Activated CD8-positive, alpha-beta T cell treated with anti-CD3 and anti-CD28 coated beads for 36 hours (primary cell): ENCODE results near the gene CDH13. TPM values are rescaled to one million over a fixed set of nuclear protein-coding genes. Genes with fewer than 3 reads are reported as not detected.

Experiments
- ATAC-seq: fragments of 200-7000 bp; cut with Tn5 transposase; one replicate; pipeline ENCODE4 v1.10.0; 2021; ENCODE audit warnings: mild to moderate bottlenecking, moderate library complexity
- CTCF ChIA-PET: fragments of 350-600 bp; sonication (Branson Sonifier 250); formaldehyde crosslinking; loops from one replicate; lab custom pipeline; 2021; ENCODE audit warnings: antibody characterized with exemption; lab: Charles Lee
- POLR2A ChIA-PET: fragments of 350-600 bp; sonication (Branson Sonifier 250); formaldehyde crosslinking; loops from one replicate; lab custom pipeline; 2021; ENCODE audit warnings: antibody characterized with exemption; lab: Charles Lee
- DNase-seq: peaks from one replicate; pipeline ENCODE4 v3.0.0-alpha.2; 2020
- H3K27ac Mint-ChIP-seq: one replicate; pipeline ENCODE4 v1.8.0; 2021; ENCODE audit warnings: mild to moderate bottlenecking, mixed read lengths
- H3K27me3 Mint-ChIP-seq: one replicate; pipeline ENCODE4 v1.8.0; 2021; ENCODE audit warnings: mixed read lengths
- H3K36me3 Mint-ChIP-seq: one replicate; pipeline ENCODE4 v1.8.0; 2021; ENCODE audit warnings: low read depth, mixed read lengths
- H3K4me1 Mint-ChIP-seq: one replicate; pipeline ENCODE4 v1.8.0; 2021; ENCODE audit warnings: low read depth, mixed read lengths
- H3K4me3 Mint-ChIP-seq: one replicate; pipeline ENCODE4 v1.8.0; 2021; ENCODE audit warnings: mild to moderate bottlenecking, moderate library complexity, mixed read lengths
- H3K9me3 Mint-ChIP-seq: one replicate; pipeline ENCODE4 v1.8.0; 2021; ENCODE audit warnings: mixed read lengths
- intact Hi-C: fragments of 100-400 bp; cut with micrococcal nuclease; formaldehyde crosslinking; loops from one replicate; pipeline ENCODE4 v1.10.0; 2022
- total RNA-seq, 2 experiments: library from RNA; stranded (reverse); gene quantifications; one replicate each; pipeline ENCODE4 v1.2.3, GENCODE V29; 2021
- TF ChIP-seq, protein P1 (sequence below): fragments of 200-600 bp; IDR thresholded peaks from one replicate; pipeline ENCODE4 v1.8.0; 2022; ENCODE audit warnings: antibody characterized with exemption, mild to moderate bottlenecking

Gene CDH13
- total RNA-seq, 2 experiments from 2014 or later = not detected

DNA sequence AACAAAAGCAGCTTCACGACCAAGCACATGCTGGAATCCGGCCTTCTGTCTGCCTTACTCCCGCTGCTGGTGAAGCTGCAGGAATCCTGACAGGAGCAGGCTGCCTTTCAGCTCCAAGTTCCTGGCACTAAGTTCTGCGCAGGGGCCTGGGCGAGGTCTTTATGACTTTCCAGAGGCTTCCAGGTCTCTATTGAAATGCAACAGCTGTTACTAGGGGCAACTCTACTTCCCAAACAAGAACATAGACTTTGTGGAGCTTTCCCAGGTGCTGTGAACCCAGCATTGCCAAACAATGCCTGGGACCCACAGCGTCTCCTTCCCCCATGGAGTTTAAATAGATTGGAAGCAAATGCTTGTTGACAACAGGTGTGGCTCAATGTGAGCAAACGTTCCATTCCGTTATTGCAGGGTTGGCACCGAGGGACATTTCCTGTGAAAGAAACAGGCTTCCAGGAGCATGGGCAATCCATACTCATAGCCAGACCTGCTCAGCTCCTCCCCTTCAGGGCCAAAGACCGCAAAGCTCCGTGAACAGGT, 156.0 kb downstream of the CDH13 start:
- Mint-ChIP-seq H3K27me3 (peaks cover 3% of the 10 kb centered on the region), H3K36me3 (no peaks in the 10 kb centered on the region), H3K4me1 (peaks cover 3% of the 10 kb centered on the region), H3K27ac (no peak overlapping the region), H3K4me3 (no peak overlapping the region), H3K9me3 (no peaks in the 10 kb centered on the region)
- DNase-seq = no peak
- TF ChIP-seq, protein P1, sequence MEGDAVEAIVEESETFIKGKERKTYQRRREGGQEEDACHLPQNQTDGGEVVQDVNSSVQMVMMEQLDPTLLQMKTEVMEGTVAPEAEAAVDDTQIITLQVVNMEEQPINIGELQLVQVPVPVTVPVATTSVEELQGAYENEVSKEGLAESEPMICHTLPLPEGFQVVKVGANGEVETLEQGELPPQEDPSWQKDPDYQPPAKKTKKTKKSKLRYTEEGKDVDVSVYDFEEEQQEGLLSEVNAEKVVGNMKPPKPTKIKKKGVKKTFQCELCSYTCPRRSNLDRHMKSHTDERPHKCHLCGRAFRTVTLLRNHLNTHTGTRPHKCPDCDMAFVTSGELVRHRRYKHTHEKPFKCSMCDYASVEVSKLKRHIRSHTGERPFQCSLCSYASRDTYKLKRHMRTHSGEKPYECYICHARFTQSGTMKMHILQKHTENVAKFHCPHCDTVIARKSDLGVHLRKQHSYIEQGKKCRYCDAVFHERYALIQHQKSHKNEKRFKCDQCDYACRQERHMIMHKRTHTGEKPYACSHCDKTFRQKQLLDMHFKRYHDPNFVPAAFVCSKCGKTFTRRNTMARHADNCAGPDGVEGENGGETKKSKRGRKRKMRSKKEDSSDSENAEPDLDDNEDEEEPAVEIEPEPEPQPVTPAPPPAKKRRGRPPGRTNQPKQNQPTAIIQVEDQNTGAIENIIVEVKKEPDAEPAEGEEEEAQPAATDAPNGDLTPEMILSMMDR = no peak
- CTCF ChIA-PET = no interaction called here
- no peak for ATAC-seq
- POLR2A ChIA-PET = interaction anchor here (0.6 kb wide), 1 partner anchor 668 kb away, joined by 3 read pairs; no protein-coding TSS in a partner anchor
- intact Hi-C loops = no loop called here

DNA sequence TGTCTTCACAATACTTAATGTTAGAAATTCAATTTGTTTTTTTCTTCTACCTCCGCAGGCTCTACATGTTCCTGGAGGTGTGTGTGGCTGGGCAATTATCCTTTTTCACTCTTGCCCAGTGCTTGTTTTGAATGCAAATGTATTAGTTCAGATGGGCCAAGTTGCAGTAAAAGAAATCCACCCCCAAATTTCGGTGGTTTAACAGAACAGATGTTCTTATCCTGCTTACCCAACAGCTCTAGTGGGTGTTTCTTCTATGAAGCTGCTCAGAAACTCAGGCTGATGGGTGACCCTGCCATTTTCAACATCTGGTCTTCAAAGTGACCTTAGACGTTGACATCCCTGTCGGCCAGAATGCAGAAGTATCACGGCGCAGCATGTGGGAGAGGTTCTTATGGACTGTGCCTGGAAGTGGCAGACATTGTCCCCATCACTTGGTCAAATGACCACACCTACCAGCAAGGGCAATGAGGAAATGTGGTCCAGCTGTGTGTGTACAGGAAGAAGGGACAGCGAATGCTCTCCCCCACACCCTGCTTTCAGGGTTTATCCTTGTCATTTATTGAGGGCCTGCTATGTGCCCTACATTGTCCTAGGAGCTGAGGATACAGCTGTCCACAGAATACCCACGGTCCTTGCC, 157.3 kb downstream of the CDH13 start:
- Mint-ChIP-seq H3K9me3 (no peaks in the 10 kb centered on the region), H3K36me3 (no peaks in the 10 kb centered on the region), H3K4me3 (no peak overlapping the region), H3K4me1 (peaks cover 3% of the 10 kb centered on the region), H3K27ac (no peak overlapping the region), H3K27me3 (no peaks in the 10 kb centered on the region)
- ChIA-PET POLR2A (no interaction called here), CTCF (no interaction called here)
- DNase-seq = no peak
- intact Hi-C loops = no loop called here
- ATAC-seq = no peak
- TF ChIP-seq, protein P1 = no peak

DNA sequence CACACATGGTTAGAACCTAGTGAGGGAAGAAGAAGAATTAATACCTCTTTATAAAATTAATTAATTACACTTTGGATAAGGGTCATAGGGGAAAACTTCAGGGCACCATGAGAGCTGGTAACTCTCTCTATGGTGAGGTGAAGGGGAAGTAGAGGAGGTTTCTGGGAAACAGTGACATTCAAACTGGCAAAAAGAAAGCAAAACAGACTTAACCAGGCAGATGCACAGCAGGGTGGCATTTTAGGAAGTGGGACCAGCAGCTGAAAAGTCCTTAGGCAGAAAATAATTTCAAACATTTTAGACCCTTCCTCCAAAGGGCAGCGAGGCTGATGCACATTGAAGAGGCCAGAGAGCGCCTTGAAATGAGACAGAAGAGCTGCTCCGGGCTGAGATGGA, 157.8 kb downstream of the CDH13 start:
- ATAC-seq (no peak), DNase-seq (no peak)
- Mint-ChIP-seq H3K4me1 (peaks cover 3% of the 10 kb centered on the region), H3K4me3 (no peak overlapping the region), H3K27ac (no peak overlapping the region), H3K27me3 (no peaks in the 10 kb centered on the region), H3K36me3 (no peaks in the 10 kb centered on the region), H3K9me3 (no peaks in the 10 kb centered on the region)
- TF ChIP-seq, protein P1 = no peak
- ChIA-PET CTCF (no interaction called here), POLR2A (no interaction called here)
- intact Hi-C loops = no loop called here

DNA sequence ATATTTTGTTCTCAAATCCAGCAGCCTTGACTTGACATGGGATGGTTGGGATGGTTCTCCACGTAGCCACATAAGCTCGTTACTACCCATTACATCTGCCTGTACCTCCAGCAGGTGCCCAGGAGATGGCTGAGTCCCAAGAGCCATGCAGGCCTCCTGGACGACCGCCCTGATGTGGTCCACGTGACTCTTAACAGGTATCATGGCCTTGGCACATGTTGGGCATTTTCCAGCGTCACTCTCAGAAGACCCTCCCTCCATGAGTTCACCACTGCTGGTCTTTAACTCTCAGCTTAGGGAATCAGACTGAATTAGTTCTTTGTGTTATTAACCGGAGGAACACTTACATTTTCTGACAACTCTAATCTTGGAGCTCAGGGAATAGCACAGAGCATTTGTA, 161.5 kb downstream of the CDH13 start:
- POLR2A ChIA-PET = no interaction called here
- intact Hi-C loops = no loop called here
- TF ChIP-seq, protein P1 = no peak
- Mint-ChIP-seq H3K27ac (no peak overlapping the region), H3K9me3 (no peaks in the 10 kb centered on the region), H3K36me3 (no peaks in the 10 kb centered on the region), H3K27me3 (peaks cover 1% of the 10 kb centered on the region), H3K4me1 (no peaks in the 10 kb centered on the region), H3K4me3 (no peak overlapping the region)
- ATAC-seq = no peak
- DNase-seq = no peak
- CTCF ChIA-PET = no interaction called here

DNA sequence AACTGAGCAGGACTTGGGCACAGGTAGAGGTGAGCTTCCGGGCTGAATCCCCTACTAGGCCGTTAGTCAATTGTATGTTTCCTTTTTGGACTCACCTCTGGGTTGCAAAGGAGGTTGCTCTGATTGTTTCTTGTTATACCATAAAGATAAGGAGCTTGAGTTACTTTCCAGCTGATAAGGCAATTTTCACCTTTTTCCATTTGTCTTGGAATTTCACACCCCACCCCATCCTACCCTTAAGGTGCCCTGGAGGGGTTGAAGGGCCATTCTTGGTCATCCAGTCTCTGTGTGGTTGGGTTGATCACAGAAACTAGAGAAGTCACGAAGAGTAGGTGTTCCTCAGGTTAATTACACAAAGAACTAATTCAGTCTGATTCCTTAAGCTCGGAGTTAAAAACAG, 162.2 kb downstream of the CDH13 start:
- Mint-ChIP-seq H3K9me3 (no peaks in the 10 kb centered on the region), H3K27ac (no peak overlapping the region), H3K4me1 (no peaks in the 10 kb centered on the region), H3K4me3 (no peak overlapping the region), H3K27me3 (peaks cover 1% of the 10 kb centered on the region), H3K36me3 (no peaks in the 10 kb centered on the region)
- DNase-seq (no peak), ATAC-seq (no peak)
- ChIA-PET CTCF (no interaction called here), POLR2A (no interaction called here)
- TF ChIP-seq, protein P1 = no peak
- intact Hi-C loops = no loop called here
